Hepatocyte (in vitro differentiated cells): Measurements from ENCODE around the gene RASEF.

Experiments used
- EZH2 ChIP-seq: fragments of 200-600 bp; sonication (generic); IDR thresholded peaks from 2 replicates; pipeline ENCODE4 v1.6.1; 2016; ENCODE audit warnings: antibody characterized with exemption, mild to moderate bottlenecking, borderline replicate concordance
- EZH2phosphoT487 ChIP-seq: fragments of 200-600 bp; sonication (generic); IDR thresholded peaks from one replicate; pipeline ENCODE4 v1.6.1; 2018; ENCODE audit warnings: antibody characterized with exemption, mild to moderate bottlenecking, low read depth, moderate library complexity; ENCODE audit not compliant: unreplicated experiment, severe bottlenecking

- no peak for TF ChIP-seq EZH2phosphoT487
- TF ChIP-seq EZH2, result no peak
Observed at GRCh38 chr9:83020327-83020726, 42.6 kb downstream of the RASEF start.
